GM10266 (cell line): ENCODE results near the gene PCCA.

Experiments
- DNase-seq: peaks from one replicate; pipeline ENCODE4 v3.0.0; 2012; ENCODE audit errors: extremely low spot score
- CTCF ChIP-seq: IDR thresholded peaks from 2 replicates; pipeline ENCODE4 v1.5.1; 2012; ENCODE audit warnings: mild to moderate bottlenecking, low read depth; ENCODE audit not compliant: control insufficient read depth, insufficient read depth; ENCODE audit errors: missing control alignments

Gene PCCA

GRCh38 chr13:100517728-100518127 is 428.8 kb downstream of the PCCA start:
- no peak for TF ChIP-seq CTCF
- DNase-seq, result no peak

- no peak for TF ChIP-seq CTCF
- DNase-seq, result no peak
These were observed 429.6 kb downstream of the PCCA start for GRCh38 chr13:100518394-100519062.

GRCh38 chr13:100519626-100520025 is 430.7 kb downstream of the PCCA start:
- DNase-seq, result no peak
- TF ChIP-seq CTCF, result no peak

- no peak for DNase-seq
- no peak for TF ChIP-seq CTCF
These were observed 432.3 kb downstream of the PCCA start for GRCh38 chr13:100520936-100521850.

- DNase-seq, result no peak
- no peak for TF ChIP-seq CTCF
These were observed 433.1 kb downstream of the PCCA start for GRCh38 chr13:100521851-100522617.

GRCh38 chr13:100522618-100523309 is 433.9 kb downstream of the PCCA start:
- no peak for TF ChIP-seq CTCF
- DNase-seq, result no peak
